NCI-H748 (cell line): ENCODE measurements around the gene EPB41L2.

Experiments
- DNase-seq: peaks from one replicate; lab custom pipeline; 2025; ENCODE audit not compliant: unreplicated experiment; lab: John Stamatoyannopoulos, UW

The EPB41L2 gene

GRCh38 chr6:130879826-130880225 is 183.2 kb downstream of the EPB41L2 start:
- DNase-seq, result no peak

- DNase-seq, result no peak
Measured at GRCh38 chr6:130873746-130874145, 189.3 kb downstream of the EPB41L2 start.

GRCh38 chr6:130872250-130873095 is 190.6 kb downstream of the EPB41L2 start:
- peak; percentile 55 for DNase-seq

GRCh38 chr6:130870179-130870880 is 192.7 kb downstream of the EPB41L2 start:
- DNase-seq, result no peak

- no peak for DNase-seq
Measured at GRCh38 chr6:130869681-130870080, 193.4 kb downstream of the EPB41L2 start.

- DNase-seq, result no peak
Measured at GRCh38 chr6:130865793-130866192, 197.3 kb downstream of the EPB41L2 start.

- no peak for DNase-seq
Measured at GRCh38 chr6:130864344-130864743, 198.7 kb downstream of the EPB41L2 start.

- no peak for DNase-seq
Measured at GRCh38 chr6:130863415-130864230, 199.4 kb downstream of the EPB41L2 start.

GRCh38 chr6:130862370-130862769 is 200.7 kb downstream of the EPB41L2 start:
- no peak for DNase-seq

GRCh38 chr6:130859161-130859867 is 203.7 kb downstream of the EPB41L2 start:
- DNase-seq, result no peak

- no peak for DNase-seq
Measured at GRCh38 chr6:130858498-130859160, 204.4 kb downstream of the EPB41L2 start.

GRCh38 chr6:130858054-130858453 is 205.0 kb downstream of the EPB41L2 start:
- DNase-seq, result no peak

- DNase-seq, result no peak
Measured at GRCh38 chr6:130853555-130854183, 209.4 kb downstream of the EPB41L2 start.

GRCh38 chr6:130852844-130853554 is 210.0 kb downstream of the EPB41L2 start:
- DNase-seq, result no peak

GRCh38 chr6:130851026-130851425 is 212.0 kb downstream of the EPB41L2 start:
- no peak for DNase-seq

- DNase-seq, result peak; percentile 6
Measured at GRCh38 chr6:130849594-130849993, 213.5 kb downstream of the EPB41L2 start.

- DNase-seq, result no peak
Measured at GRCh38 chr6:130848945-130849344, 214.1 kb downstream of the EPB41L2 start.

- DNase-seq, result no peak
Measured at GRCh38 chr6:130847001-130847910, 215.8 kb downstream of the EPB41L2 start.
